NCI-H1092 treated with DMSO at 0.1 percent for 48 hours (cell line): ENCODE measurements around the gene UVRAG.
"Not testable (repeated sequence)": the region's sequence is repeated elsewhere in the genome, so short reads cannot be mapped to it uniquely, and the experiment has no call there.

Source experiments
- DNase-seq: peaks from one replicate; lab custom pipeline; 2025; lab: John Stamatoyannopoulos, UW

UVRAG gene

GRCh38 chr11:75845324-75845723, 30.3 kb downstream of the UVRAG start:
- DNase-seq = no peak

GRCh38 chr11:75849894-75850293, 34.9 kb downstream of the UVRAG start:
- no peak for DNase-seq

- DNase-seq = no peak
Measured at GRCh38 chr11:75850787-75851186, 35.8 kb downstream of the UVRAG start.

GRCh38 chr11:75851203-75851602, 36.2 kb downstream of the UVRAG start:
- no peak for DNase-seq

GRCh38 chr11:75852406-75853017, 37.5 kb downstream of the UVRAG start:
- no peak for DNase-seq

GRCh38 chr11:75853563-75853962, 38.6 kb downstream of the UVRAG start:
- not testable (repeated sequence) for DNase-seq

GRCh38 chr11:75853971-75854370, 39.0 kb downstream of the UVRAG start:
- DNase-seq = no peak

GRCh38 chr11:75855206-75855605, 40.2 kb downstream of the UVRAG start:
- DNase-seq = no peak

- no peak for DNase-seq
Measured at GRCh38 chr11:75856912-75857311, 41.9 kb downstream of the UVRAG start.

- no peak for DNase-seq
Measured at GRCh38 chr11:75858042-75858441, 43.0 kb downstream of the UVRAG start.

- no peak for DNase-seq
Measured at GRCh38 chr11:75858613-75859012, 43.6 kb downstream of the UVRAG start.

- no peak for DNase-seq
Measured at GRCh38 chr11:75859614-75860013, 44.6 kb downstream of the UVRAG start.

- no peak for DNase-seq
Measured at GRCh38 chr11:75862437-75862836, 47.4 kb downstream of the UVRAG start.

- DNase-seq = peak; percentile 56
Measured at GRCh38 chr11:75867778-75868374, 52.9 kb downstream of the UVRAG start.

- no peak for DNase-seq
Measured at GRCh38 chr11:75868990-75869389, 54.0 kb downstream of the UVRAG start.

GRCh38 chr11:75869661-75870455, 54.8 kb downstream of the UVRAG start:
- DNase-seq = no peak

GRCh38 chr11:75872887-75873416, 57.9 kb downstream of the UVRAG start:
- DNase-seq = no peak

GRCh38 chr11:75873417-75874221, 58.6 kb downstream of the UVRAG start:
- no peak for DNase-seq

GRCh38 chr11:75874684-75875341, 59.8 kb downstream of the UVRAG start:
- no peak for DNase-seq

- DNase-seq = not testable (repeated sequence)
Measured at GRCh38 chr11:75877327-75877726, 62.3 kb downstream of the UVRAG start.

GRCh38 chr11:75877931-75878330, 62.9 kb downstream of the UVRAG start:
- DNase-seq = not testable (repeated sequence)

- no peak for DNase-seq
Measured at GRCh38 chr11:75878933-75879332, 63.9 kb downstream of the UVRAG start.
